ENCODE data around the gene TSKS. TPM values are rescaled to one million over a fixed set of nuclear protein-coding genes. Genes with fewer than 3 reads are reported as not detected.

Gene TSKS
- total RNA-seq, 4 donors from 2014 or later, result 1.1 to 2.5 (median 1.6) TPM

DNA sequence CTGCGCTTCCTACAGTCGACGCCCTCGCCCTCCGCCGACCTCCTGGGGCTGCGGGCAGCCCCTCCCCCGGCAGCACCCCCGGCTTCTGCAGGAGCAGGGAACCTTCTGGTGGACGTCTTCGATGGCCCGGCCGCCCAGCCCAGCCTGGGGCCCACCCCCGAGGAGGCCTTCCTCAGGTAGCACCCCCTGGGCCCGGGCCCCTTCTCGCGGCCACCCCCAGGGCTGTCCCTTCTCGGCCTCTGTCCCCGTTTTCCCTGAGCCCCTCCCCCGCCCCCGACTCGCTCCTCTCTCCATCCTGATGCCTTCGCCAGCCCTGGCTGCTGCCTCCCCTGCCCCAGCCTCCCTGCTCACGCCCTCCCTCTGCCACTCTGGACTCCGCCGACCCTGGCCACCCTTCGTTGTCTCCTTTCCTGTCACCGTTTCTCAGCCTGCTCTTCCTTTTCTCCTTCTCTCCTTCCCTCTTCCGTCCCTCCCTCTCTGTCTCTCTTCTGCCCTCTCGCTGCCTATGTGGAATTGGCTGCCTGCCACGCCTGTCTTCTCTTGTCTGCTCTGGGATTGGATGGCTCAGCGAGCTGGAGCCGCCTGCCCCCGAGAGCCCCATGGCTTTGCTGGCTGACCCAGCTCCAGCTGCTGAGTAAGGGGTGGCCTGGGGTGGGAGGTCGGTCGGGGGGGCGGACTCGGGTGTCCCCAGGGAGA, 39.0 kb upstream of the TSKS start:
- WGBS, 2 donors, result 27 to 32% methylated on average over 27 to 32 of the region's 38 CpGs
- Histone ChIP-seq H3K9me3 (no peaks in the 10 kb centered on the region), H3K4me1 (peaks cover 0 to 27% (median 6%) of the 10 kb centered on the region in 4 donors), H3K4me3 (peak overlapping the region; percentile 18 to 53 (median 32)), H3K27ac (peak overlapping the region; percentile 43 to 85 (median 64)), H3K27me3 (no peaks in the 10 kb centered on the region), H3K36me3 (peaks cover 0 to 99% (median 24%) of the 10 kb centered on the region in 3 donors)
- TF ChIP-seq, protein P1, sequence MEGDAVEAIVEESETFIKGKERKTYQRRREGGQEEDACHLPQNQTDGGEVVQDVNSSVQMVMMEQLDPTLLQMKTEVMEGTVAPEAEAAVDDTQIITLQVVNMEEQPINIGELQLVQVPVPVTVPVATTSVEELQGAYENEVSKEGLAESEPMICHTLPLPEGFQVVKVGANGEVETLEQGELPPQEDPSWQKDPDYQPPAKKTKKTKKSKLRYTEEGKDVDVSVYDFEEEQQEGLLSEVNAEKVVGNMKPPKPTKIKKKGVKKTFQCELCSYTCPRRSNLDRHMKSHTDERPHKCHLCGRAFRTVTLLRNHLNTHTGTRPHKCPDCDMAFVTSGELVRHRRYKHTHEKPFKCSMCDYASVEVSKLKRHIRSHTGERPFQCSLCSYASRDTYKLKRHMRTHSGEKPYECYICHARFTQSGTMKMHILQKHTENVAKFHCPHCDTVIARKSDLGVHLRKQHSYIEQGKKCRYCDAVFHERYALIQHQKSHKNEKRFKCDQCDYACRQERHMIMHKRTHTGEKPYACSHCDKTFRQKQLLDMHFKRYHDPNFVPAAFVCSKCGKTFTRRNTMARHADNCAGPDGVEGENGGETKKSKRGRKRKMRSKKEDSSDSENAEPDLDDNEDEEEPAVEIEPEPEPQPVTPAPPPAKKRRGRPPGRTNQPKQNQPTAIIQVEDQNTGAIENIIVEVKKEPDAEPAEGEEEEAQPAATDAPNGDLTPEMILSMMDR (IDR thresholded peaks at IDR 0.05), result peak in 4 of 5 experiments; percentile 17 to 67 (median 50)
- TF ChIP-seq POLR2A (IDR thresholded peaks at IDR 0.05) (no peak), EP300 (IDR thresholded peaks at IDR 0.05) (peak in 1 of 2 donors; percentile 64)
- DNase-seq (ENCODE audit: low spot score in 2 of 2), result peak; percentile 98 to 99

DNA sequence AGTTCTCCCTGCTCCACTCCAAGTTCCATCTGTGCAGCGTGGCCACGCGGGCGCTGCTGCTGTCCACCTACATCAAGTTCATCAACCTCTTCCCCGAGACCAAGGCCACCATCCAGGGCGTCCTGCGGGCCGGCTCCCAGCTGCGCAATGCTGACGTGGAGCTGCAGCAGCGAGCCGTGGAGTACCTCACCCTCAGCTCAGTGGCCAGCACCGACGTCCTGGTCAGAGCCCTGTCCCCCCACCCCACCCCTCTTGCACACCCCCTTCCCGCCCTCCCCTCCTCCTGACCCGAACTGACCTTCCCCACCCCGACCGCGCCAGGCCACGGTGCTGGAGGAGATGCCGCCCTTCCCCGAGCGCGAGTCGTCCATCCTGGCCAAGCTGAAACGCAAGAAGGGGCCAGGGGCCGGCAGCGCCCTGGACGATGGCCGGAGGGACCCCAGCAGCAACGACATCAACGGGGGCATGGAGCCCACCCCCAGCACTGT, 38.3 kb upstream of the TSKS start:
- peaks cover 0 to 27% (median 6%) of the 10 kb centered on the region in 4 donors for H3K4me1 ChIP-seq
- DNase-seq (ENCODE audit: low spot score in 2 of 2), result no peak
- peak overlapping the region; percentile 43 to 85 (median 64) for H3K27ac ChIP-seq
- peaks cover 0 to 99% (median 25%) of the 10 kb centered on the region in 3 donors for H3K36me3 ChIP-seq
- TF ChIP-seq, protein P1 (IDR thresholded peaks at IDR 0.05), result no peak
- no peak for TF ChIP-seq EP300 (IDR thresholded peaks at IDR 0.05)
- TF ChIP-seq POLR2A (IDR thresholded peaks at IDR 0.05), result no peak
- H3K4me3 ChIP-seq, result peak overlapping the region; percentile 18 to 53 (median 32)
- no peaks in the 10 kb centered on the region for H3K27me3 ChIP-seq
- WGBS, 2 donors, result 46 to 81% methylated on average over 10 to 32 of the region's 32 CpGs
- no peaks in the 10 kb centered on the region for H3K9me3 ChIP-seq

DNA sequence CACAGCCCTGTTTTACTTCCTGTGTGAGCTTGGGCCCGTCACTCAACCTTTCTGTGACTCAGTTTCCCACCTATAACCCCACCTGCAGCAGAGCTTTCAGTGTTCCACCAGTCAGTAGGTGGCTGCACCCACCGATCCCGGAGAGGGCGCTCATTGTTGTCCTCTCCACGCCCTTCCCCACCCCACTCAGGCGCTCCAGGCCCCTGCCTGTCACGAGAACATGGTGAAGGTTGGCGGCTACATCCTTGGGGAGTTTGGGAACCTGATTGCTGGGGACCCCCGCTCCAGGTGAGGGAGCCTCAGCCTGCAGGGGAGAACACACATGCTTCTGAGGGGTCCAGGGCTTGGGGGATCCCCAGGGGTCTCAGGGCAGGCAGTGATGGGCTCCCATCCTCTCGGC, 37.7 kb upstream of the TSKS start:
- Histone ChIP-seq H3K9me3 (no peaks in the 10 kb centered on the region), H3K4me3 (no peak overlapping the region), H3K27ac (peak overlapping the region in 2 of 4 donors; percentile 84 to 85), H3K27me3 (no peaks in the 10 kb centered on the region), H3K4me1 (peaks cover 0 to 27% (median 6%) of the 10 kb centered on the region in 4 donors), H3K36me3 (peaks cover 5 to 99% (median 30%) of the 10 kb centered on the region in 3 donors)
- WGBS, 2 donors, result 93 to 96% methylated on average over 10 of the region's 10 CpGs
- no peak for DNase-seq (ENCODE audit: low spot score in 2 of 2)
- TF ChIP-seq POLR2A (IDR thresholded peaks at IDR 0.05), result no peak
- no peak for TF ChIP-seq EP300 (IDR thresholded peaks at IDR 0.05)
- TF ChIP-seq, protein P1 (IDR thresholded peaks at IDR 0.05), result no peak

DNA sequence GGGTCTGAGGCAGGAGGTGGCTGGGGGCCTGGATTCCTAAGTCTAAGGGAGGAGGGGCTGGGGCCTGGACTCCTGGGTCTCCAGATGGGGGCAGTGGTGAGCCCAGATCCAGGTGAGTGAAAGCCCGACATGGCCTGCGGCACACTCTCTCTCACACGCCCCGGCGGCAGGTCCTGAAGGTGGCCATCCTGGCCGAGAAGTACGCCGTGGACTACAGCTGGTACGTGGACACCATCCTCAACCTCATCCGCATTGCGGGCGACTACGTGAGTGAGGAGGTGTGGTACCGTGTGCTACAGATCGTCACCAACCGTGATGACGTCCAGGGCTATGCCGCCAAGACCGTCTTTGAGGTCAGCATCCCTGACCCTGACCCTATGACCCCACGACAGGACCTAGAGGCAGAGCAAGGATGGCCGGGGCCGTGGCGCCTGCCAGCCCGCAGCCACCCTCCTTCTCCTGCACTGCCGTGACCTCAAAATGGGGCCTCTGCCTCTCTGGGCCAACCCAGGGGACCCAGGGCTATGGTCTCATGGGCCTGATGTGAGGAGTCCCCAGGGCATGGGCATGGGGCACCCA, 36.8 kb upstream of the TSKS start:
- WGBS, 2 donors, result 85 to 92% methylated on average over 20 to 25 of the region's 25 CpGs
- TF ChIP-seq EP300 (IDR thresholded peaks at IDR 0.05) (no peak), POLR2A (IDR thresholded peaks at IDR 0.05) (no peak)
- TF ChIP-seq, protein P1 (IDR thresholded peaks at IDR 0.05), result no peak
- Histone ChIP-seq H3K9me3 (no peaks in the 10 kb centered on the region), H3K36me3 (peaks cover 12 to 99% (median 38%) of the 10 kb centered on the region in 3 donors), H3K4me3 (no peak overlapping the region), H3K4me1 (peaks cover 0 to 27% (median 6%) of the 10 kb centered on the region in 4 donors), H3K27me3 (no peaks in the 10 kb centered on the region), H3K27ac (no peak overlapping the region)
- DNase-seq (ENCODE audit: low spot score in 2 of 2), result no peak
